Esophagus muscularis mucosa (tissue), 4 donors: Measurements from ENCODE around the gene ZNF341. TPM values are rescaled to one million over a fixed set of nuclear protein-coding genes. Genes with fewer than 3 reads are reported as not detected.

Experiments used
- DNase-seq: peaks from one replicate; pipeline ENCODE4 v3.0.0-alpha.2; 2017; ENCODE audit errors: extremely low spot score
- H3K27ac ChIP-seq, 4 donors: fragments of 200-600 bp; sonication (generic); replicated peaks in 1 of 4; 1 replicate in 3 of 4; 2 replicates in 1 of 4; pipeline ENCODE4 v1.5.1; 2016 to 2019; ENCODE audit warnings: mild to moderate bottlenecking in 1 of 4
- H3K27me3 ChIP-seq, 4 donors: fragments of 200-600 bp; sonication (generic); one replicate each; pipeline versions ENCODE4 v1.5.1 to v1.6.0; 2016 to 2019
- H3K36me3 ChIP-seq, 4 donors: fragments of 200-600 bp; sonication (generic); one replicate each; pipeline ENCODE4 v1.5.1; 2016 to 2019
- H3K4me1 ChIP-seq, 4 donors: fragments of 200-600 bp; sonication (generic); one replicate each; pipeline ENCODE4 v1.5.1; 2016 to 2019
- H3K4me3 ChIP-seq, 4 donors: fragments of 200-600 bp; sonication (generic); 1 replicate in 2 of 4; 2 replicates in 2 of 4; pipeline ENCODE4 v1.5.1; 2016 to 2019; ENCODE audit warnings: mild to moderate bottlenecking in 4 of 4, moderate library complexity in 1 of 4
- H3K9me3 ChIP-seq, 4 donors: fragments of 200-600 bp; sonication (generic); 1 replicate in 3 of 4; 2 replicates in 1 of 4; pipeline ENCODE4 v1.5.1; 2016 to 2019
- EP300 ChIP-seq: sonication (generic); formaldehyde crosslinking; IDR thresholded peaks from one replicate; pipeline ENCODE4 v1.6.1; 2017; ENCODE audit warnings: antibody characterized with exemption
- POLR2A ChIP-seq: fragments of 450-650 bp; IDR thresholded peaks from one replicate; pipeline ENCODE4 v1.6.1; 2017; ENCODE audit warnings: antibody characterized with exemption, moderate library complexity, mild to moderate bottlenecking, low read depth
- POLR2AphosphoS5 ChIP-seq, 2 donors: sonication (generic); formaldehyde crosslinking; IDR thresholded peaks; one replicate each; pipeline ENCODE4 v1.6.1; 2017; ENCODE audit warnings: antibody characterized with exemption in 2 of 2
- WGBS: methylation state at CpG from one replicate; pipeline ENCODE4 v1.1.5; 2018; 5-methylcytosine and 5-hydroxymethylcytosine counted together
- intact Hi-C: fragments of 100-400 bp; cut with DNase I; formaldehyde crosslinking; loops from one replicate; pipeline ENCODE4 v1.15.1; 2023
- total RNA-seq, 4 donors: library from RNA; depleted of rRNA; stranded (reverse); fragments of >200 nt; gene quantifications; one replicate each; pipeline versions ENCODE4 v1.1.0 to v1.2.1, GENCODE V29; 2016
- TF ChIP-seq, protein P1 (sequence below), 3 experiments: fragments of 200-600 bp in 2 of 3; fragments of 450-650 bp in 1 of 3; sonication (generic) in 2 of 3; IDR thresholded peaks; one replicate each; pipeline ENCODE4 v1.5.1; 2017 to 2019; ENCODE audit warnings: antibody characterized with exemption in 3 of 3, mild to moderate bottlenecking in 2 of 3, moderate library complexity in 1 of 3

ZNF341 gene
- total RNA-seq, 4 donors from 2014 or later = 1.7 to 4.2 (median 3.4) TPM

DNA sequence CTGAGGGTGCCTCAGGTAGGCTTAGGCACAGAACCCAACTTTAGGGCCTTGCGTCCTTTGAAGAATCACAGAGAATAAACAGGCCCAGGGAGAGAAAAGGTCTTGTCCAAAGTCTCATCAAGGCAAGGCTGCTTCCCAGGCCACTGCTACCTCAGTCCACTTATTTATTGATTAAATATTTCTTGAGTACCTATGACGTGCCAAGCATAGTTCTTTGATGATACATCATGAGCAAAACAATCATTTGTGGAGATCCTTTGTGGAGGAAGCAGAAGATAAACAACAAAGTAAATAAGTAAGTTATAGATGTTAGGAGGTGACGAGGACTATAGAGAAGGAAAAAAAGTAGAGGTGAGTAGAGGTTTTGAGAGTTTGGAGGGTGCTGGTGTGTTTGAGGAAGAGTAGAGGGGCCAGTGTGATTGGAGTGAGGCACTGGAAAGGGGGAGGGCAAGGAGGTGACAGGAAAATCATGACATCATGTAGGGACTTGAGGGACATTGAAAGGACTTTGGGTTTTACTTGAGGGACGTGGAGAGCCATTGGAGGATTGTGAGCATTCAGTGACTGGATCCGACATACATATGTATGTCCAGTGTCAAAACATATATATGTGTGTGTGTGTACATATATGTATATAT is 65.2 kb downstream of the ZNF341 start:
- WGBS = 94% methylated on average over 5 of the region's 5 CpGs
- no peak for TF ChIP-seq POLR2AphosphoS5 (IDR thresholded peaks at IDR 0.05)
- TF ChIP-seq POLR2A = no peak
- TF ChIP-seq EP300 = no peak
- TF ChIP-seq, protein P1, sequence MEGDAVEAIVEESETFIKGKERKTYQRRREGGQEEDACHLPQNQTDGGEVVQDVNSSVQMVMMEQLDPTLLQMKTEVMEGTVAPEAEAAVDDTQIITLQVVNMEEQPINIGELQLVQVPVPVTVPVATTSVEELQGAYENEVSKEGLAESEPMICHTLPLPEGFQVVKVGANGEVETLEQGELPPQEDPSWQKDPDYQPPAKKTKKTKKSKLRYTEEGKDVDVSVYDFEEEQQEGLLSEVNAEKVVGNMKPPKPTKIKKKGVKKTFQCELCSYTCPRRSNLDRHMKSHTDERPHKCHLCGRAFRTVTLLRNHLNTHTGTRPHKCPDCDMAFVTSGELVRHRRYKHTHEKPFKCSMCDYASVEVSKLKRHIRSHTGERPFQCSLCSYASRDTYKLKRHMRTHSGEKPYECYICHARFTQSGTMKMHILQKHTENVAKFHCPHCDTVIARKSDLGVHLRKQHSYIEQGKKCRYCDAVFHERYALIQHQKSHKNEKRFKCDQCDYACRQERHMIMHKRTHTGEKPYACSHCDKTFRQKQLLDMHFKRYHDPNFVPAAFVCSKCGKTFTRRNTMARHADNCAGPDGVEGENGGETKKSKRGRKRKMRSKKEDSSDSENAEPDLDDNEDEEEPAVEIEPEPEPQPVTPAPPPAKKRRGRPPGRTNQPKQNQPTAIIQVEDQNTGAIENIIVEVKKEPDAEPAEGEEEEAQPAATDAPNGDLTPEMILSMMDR (IDR thresholded peaks at IDR 0.05) = no peak
- no peak for DNase-seq
- Histone ChIP-seq H3K27me3 (no peaks in the 10 kb centered on the region), H3K27ac (no peak overlapping the region), H3K4me3 (no peak overlapping the region), H3K9me3 (no peaks in the 10 kb centered on the region), H3K4me1 (peaks cover 7 to 13% (median 10%) of the 10 kb centered on the region in 4 donors), H3K36me3 (no peaks in the 10 kb centered on the region)
- intact Hi-C loops = no loop called here

DNA sequence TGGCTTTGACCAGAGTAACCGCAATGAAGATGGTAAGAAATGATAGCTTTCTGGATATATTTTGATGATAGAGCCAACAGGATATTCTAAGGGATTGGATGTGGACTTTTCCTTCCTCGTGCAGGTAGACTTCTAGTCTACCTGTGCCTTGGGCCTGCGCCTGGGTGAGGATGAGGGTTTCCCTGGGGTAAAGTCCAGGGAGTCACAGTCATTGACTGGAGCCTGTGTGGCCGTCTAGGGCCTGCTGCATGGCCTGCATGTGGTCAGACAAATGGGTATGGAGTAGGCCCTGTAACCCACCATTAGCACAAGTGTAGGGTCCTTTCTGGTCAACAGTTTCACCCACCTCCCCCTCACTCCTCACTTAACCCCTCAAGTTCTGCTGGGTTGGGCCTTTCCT is 66.6 kb downstream of the ZNF341 start:
- WGBS = 79% methylated on average over 4 of the region's 4 CpGs
- TF ChIP-seq, protein P1 (IDR thresholded peaks at IDR 0.05) = no peak
- TF ChIP-seq POLR2A (no peak), EP300 (no peak), POLR2AphosphoS5 (IDR thresholded peaks at IDR 0.05) (no peak)
- H3K4me3 ChIP-seq = no peak overlapping the region
- DNase-seq = no peak
- no peaks in the 10 kb centered on the region for H3K27me3 ChIP-seq
- no peaks in the 10 kb centered on the region for H3K9me3 ChIP-seq
- H3K27ac ChIP-seq = no peak overlapping the region
- no peaks in the 10 kb centered on the region for H3K36me3 ChIP-seq
- peaks cover 3 to 5% (median 4%) of the 10 kb centered on the region in 4 donors for H3K4me1 ChIP-seq
- intact Hi-C loops = no loop called here

DNA sequence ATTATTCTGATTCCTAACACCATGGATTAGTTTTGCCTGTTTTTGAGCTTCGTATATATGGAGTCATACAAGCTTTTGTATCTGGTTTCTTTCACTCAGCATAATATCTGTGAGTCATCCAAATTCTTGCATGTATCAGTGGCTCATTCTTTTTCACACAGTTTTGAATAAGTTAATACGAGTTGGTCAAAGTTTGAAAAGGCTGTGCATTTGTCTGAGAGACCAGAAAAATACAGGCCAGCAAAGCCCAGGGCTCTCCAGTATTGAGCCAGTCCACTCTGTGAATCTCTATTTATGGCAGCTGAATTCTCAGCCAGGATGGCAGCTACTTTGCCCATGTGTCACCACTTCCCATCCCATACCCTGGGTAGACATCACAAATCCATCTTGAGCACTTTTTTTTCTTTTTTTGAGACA is 72.1 kb downstream of the ZNF341 start:
- Histone ChIP-seq H3K36me3 (no peaks in the 10 kb centered on the region), H3K27me3 (no peaks in the 10 kb centered on the region), H3K27ac (peak overlapping the region; percentile 1 to 54 (median 30)), H3K9me3 (no peaks in the 10 kb centered on the region), H3K4me1 (no peaks in the 10 kb centered on the region), H3K4me3 (no peak overlapping the region)
- intact Hi-C loops = no loop called here
- TF ChIP-seq, protein P1 (IDR thresholded peaks at IDR 0.05) = no peak
- TF ChIP-seq EP300 (no peak), POLR2AphosphoS5 (IDR thresholded peaks at IDR 0.05) (no peak), POLR2A (no peak)
- WGBS = 25% methylated on average over 2 of the region's 2 CpGs
- no peak for DNase-seq

DNA sequence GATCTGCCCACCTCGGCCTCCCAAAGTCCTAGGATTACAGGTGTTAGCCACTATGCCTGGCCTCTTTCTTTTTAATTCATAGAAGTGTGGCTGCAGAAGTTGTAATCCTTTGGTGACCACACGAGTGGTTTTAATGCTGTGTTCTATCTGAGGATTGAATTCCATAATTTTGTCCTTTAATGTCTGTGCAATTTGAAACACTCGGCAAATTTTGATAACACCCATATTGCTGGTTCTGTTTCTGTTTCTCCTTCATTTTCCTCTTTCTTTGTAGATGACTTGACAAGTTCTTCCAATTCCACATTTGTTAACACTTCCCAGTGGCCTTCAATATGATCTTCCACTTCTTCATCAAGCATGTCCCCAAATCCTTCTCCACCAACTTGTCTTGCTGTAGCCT is 76.6 kb downstream of the ZNF341 start:
- no peak for DNase-seq
- no peak overlapping the region for H3K27ac ChIP-seq
- WGBS = 90% methylated on average over 3 of the region's 3 CpGs
- intact Hi-C loops = no loop called here
- H3K27me3 ChIP-seq = no peaks in the 10 kb centered on the region
- peaks cover 9 to 18% (median 15%) of the 10 kb centered on the region in 4 donors for H3K4me1 ChIP-seq
- H3K4me3 ChIP-seq = no peak overlapping the region
- no peaks in the 10 kb centered on the region for H3K36me3 ChIP-seq
- H3K9me3 ChIP-seq = no peaks in the 10 kb centered on the region
- TF ChIP-seq POLR2A = no peak
- no peak for TF ChIP-seq EP300
- TF ChIP-seq, protein P1 (IDR thresholded peaks at IDR 0.05) = no peak

DNA sequence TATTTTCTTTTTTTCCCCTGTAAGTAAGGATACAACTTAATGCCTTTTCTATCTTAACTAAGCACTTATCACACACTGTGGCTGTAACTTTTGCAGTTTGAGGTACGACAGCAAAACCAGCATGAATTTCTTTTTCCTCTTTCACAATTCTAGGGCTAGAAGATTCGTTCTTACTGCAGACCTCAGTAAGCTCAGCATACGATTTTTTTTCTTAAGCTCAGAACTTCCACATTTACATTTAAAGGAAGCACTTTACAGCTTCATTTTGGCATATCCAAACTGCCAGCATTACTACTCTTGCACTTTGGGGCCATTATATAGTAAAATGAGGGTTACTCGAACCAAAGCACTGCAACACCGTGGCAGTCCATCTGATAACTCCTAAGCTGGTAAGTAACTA is 78.5 kb downstream of the ZNF341 start:
- Histone ChIP-seq H3K4me3 (no peak overlapping the region), H3K27ac (no peak overlapping the region), H3K36me3 (no peaks in the 10 kb centered on the region), H3K9me3 (no peaks in the 10 kb centered on the region), H3K27me3 (no peaks in the 10 kb centered on the region), H3K4me1 (peaks cover 26 to 37% (median 33%) of the 10 kb centered on the region in 4 donors)
- DNase-seq = no peak
- 51% methylated on average over 5 of the region's 5 CpGs for WGBS
- no peak for TF ChIP-seq EP300
- no peak for TF ChIP-seq POLR2AphosphoS5 (IDR thresholded peaks at IDR 0.05)
- TF ChIP-seq, protein P1 (IDR thresholded peaks at IDR 0.05) = no peak
- TF ChIP-seq POLR2A = no peak
- intact Hi-C loops = no loop called here
